OCI-LY1 (cell line): ENCODE results near the gene GALNT9.

Source experiments
- H2AFZ ChIP-seq: fragments of 200-600 bp; sonication (generic), shearing (Covaris generic); 2 replicates; pipeline ENCODE4 v1.6.0; 2014; ENCODE audit warnings: antibody characterized with exemption, mild to moderate bottlenecking, low read length
- H3F3A ChIP-seq: fragments of 200-600 bp; sonication (generic), shearing (Covaris generic); 2 replicates; pipeline ENCODE4 v1.6.0; 2014; ENCODE audit warnings: mild to moderate bottlenecking, antibody characterized with exemption, low read length, moderate library complexity; ENCODE audit not compliant: insufficient read depth
- H3K27ac ChIP-seq: fragments of 200-600 bp; sonication (generic); 2 replicates; pipeline ENCODE4 v1.5.1; 2014; ENCODE audit warnings: low read length, mixed run types, mild to moderate bottlenecking, low read depth; ENCODE audit not compliant: poor library complexity, severe bottlenecking
- H3K27me3 ChIP-seq: fragments of 200-600 bp; sonication (generic); 2 replicates; pipeline ENCODE4 v1.6.0; 2014; ENCODE audit warnings: antibody characterized with exemption, mild to moderate bottlenecking, low read length, moderate library complexity; ENCODE audit not compliant: insufficient read depth
- H3K36me3 ChIP-seq: fragments of 200-600 bp; sonication (generic); 2 replicates; pipeline ENCODE4 v1.6.1; 2014; ENCODE audit warnings: mild to moderate bottlenecking, antibody characterized with exemption, low read length, moderate library complexity, mixed read lengths; ENCODE audit not compliant: insufficient read depth
- H3K4me1 ChIP-seq: fragments of 200-600 bp; sonication (generic); 2 replicates; pipeline ENCODE4 v1.5.1; 2014; ENCODE audit warnings: mild to moderate bottlenecking, low read length, moderate library complexity; ENCODE audit not compliant: insufficient read depth, severe bottlenecking
- H3K4me2 ChIP-seq: fragments of 200-600 bp; sonication (generic), shearing (Covaris generic); 2 replicates; pipeline ENCODE4 v1.6.1; 2014; ENCODE audit warnings: low read length
- H3K4me3 ChIP-seq: fragments of 200-600 bp; sonication (generic); 2 replicates; pipeline ENCODE4 v1.5.1; 2014; ENCODE audit warnings: low read length, low read depth, mild to moderate bottlenecking, mixed read lengths; ENCODE audit not compliant: poor library complexity, severe bottlenecking
- H3K79me2 ChIP-seq: fragments of 200-600 bp; shearing (Covaris generic); 2 replicates; pipeline ENCODE4 v1.6.1; 2016; ENCODE audit warnings: mixed run types, low read length, mixed read lengths; ENCODE audit not compliant: insufficient read depth
- H3K9ac ChIP-seq: fragments of 200-600 bp; sonication (generic), shearing (Covaris generic); 2 replicates; pipeline ENCODE4 v1.6.1; 2014; ENCODE audit warnings: mild to moderate bottlenecking, low read length, mixed read lengths
- H3K9me2 ChIP-seq: fragments of 200-600 bp; sonication (generic), shearing (Covaris generic); 2 replicates; pipeline ENCODE4 v1.6.1; 2014; ENCODE audit warnings: low read depth, mild to moderate bottlenecking, low read length, mixed read lengths
- H3K9me3 ChIP-seq: fragments of 200-600 bp; shearing (Covaris generic); 2 replicates; pipeline ENCODE4 v1.6.1; 2014; ENCODE audit warnings: low read length, mixed read lengths
- H4K20me1 ChIP-seq: fragments of 200-600 bp; sonication (generic), shearing (Covaris generic); 2 replicates; pipeline ENCODE4 v1.6.0; 2016; ENCODE audit warnings: mild to moderate bottlenecking, low read length; ENCODE audit not compliant: insufficient read depth
- CTCF ChIP-seq: fragments of 200-600 bp; sonication (generic), shearing (Covaris generic); IDR thresholded peaks from 2 replicates; pipeline ENCODE4 v1.5.1; 2017; ENCODE audit warnings: mild to moderate bottlenecking, antibody characterized with exemption, low read length, moderate library complexity, mixed read lengths
- EZH2 ChIP-seq: fragments of 200-600 bp; sonication (generic), shearing (Covaris generic); IDR thresholded peaks from 2 replicates; pipeline ENCODE4 v1.8.0; 2017; ENCODE audit warnings: borderline replicate concordance, mixed run types, mild to moderate bottlenecking, antibody characterized with exemption, low read length, moderate library complexity, mixed read lengths

Gene GALNT9

GRCh38 chr12:132270516-132270915 lies 58.9 kb downstream of the GALNT9 start:
- no peak overlapping the region for H2AFZ ChIP-seq
- TF ChIP-seq EZH2 (no peak), CTCF (no peak)
- no peaks in the 10 kb centered on the region for H3K4me1 ChIP-seq
- no peaks in the 10 kb centered on the region for H3K36me3 ChIP-seq
- H3K4me3 ChIP-seq, result no peak overlapping the region
- H3K9me3 ChIP-seq, result no peaks in the 10 kb centered on the region
- no peaks in the 10 kb centered on the region for H4K20me1 ChIP-seq
- H3K9ac ChIP-seq, result no peak overlapping the region
- no peaks in the 10 kb centered on the region for H3K79me2 ChIP-seq
- H3K9me2 ChIP-seq, result no peaks in the 10 kb centered on the region
- H3K4me2 ChIP-seq, result no peak overlapping the region
- H3K27me3 ChIP-seq, result peaks cover 3% of the 10 kb centered on the region; the same call in 1 of the 2 replicates
- H3F3A ChIP-seq, result no peaks in the 10 kb centered on the region
- H3K27ac ChIP-seq, result no peak overlapping the region

GRCh38 chr12:132269271-132269968 lies 60.0 kb downstream of the GALNT9 start:
- H3K27ac ChIP-seq, result no peak overlapping the region
- no peak overlapping the region for H3K4me2 ChIP-seq
- H3K4me1 ChIP-seq, result no peaks in the 10 kb centered on the region
- H3K4me3 ChIP-seq, result no peak overlapping the region
- H3K79me2 ChIP-seq, result no peaks in the 10 kb centered on the region
- no peaks in the 10 kb centered on the region for H3K9me2 ChIP-seq
- H3F3A ChIP-seq, result no peaks in the 10 kb centered on the region
- no peaks in the 10 kb centered on the region for H3K36me3 ChIP-seq
- H3K27me3 ChIP-seq, result peaks cover 8% of the 10 kb centered on the region; the same call in 1 of the 2 replicates
- no peaks in the 10 kb centered on the region for H4K20me1 ChIP-seq
- H3K9me3 ChIP-seq, result no peaks in the 10 kb centered on the region
- TF ChIP-seq EZH2 (no peak), CTCF (no peak)
- H2AFZ ChIP-seq, result no peak overlapping the region
- H3K9ac ChIP-seq, result no peak overlapping the region

GRCh38 chr12:132268674-132269073 lies 60.7 kb downstream of the GALNT9 start:
- Histone ChIP-seq H4K20me1 (no peaks in the 10 kb centered on the region), H3K9me3 (no peaks in the 10 kb centered on the region), H3K36me3 (no peaks in the 10 kb centered on the region), H2AFZ (no peak overlapping the region), H3K27me3 (peaks cover 8% of the 10 kb centered on the region; the same call in 1 of the 2 replicates), H3K4me2 (no peak overlapping the region), H3K4me3 (no peak overlapping the region), H3K4me1 (no peaks in the 10 kb centered on the region), H3K9me2 (no peaks in the 10 kb centered on the region), H3K27ac (no peak overlapping the region), H3F3A (no peaks in the 10 kb centered on the region), H3K9ac (no peak overlapping the region), H3K79me2 (no peaks in the 10 kb centered on the region)
- no peak for TF ChIP-seq CTCF
- TF ChIP-seq EZH2, result no peak
